Measurements from ENCODE around the gene GUCD1.

GUCD1 gene

DNA sequence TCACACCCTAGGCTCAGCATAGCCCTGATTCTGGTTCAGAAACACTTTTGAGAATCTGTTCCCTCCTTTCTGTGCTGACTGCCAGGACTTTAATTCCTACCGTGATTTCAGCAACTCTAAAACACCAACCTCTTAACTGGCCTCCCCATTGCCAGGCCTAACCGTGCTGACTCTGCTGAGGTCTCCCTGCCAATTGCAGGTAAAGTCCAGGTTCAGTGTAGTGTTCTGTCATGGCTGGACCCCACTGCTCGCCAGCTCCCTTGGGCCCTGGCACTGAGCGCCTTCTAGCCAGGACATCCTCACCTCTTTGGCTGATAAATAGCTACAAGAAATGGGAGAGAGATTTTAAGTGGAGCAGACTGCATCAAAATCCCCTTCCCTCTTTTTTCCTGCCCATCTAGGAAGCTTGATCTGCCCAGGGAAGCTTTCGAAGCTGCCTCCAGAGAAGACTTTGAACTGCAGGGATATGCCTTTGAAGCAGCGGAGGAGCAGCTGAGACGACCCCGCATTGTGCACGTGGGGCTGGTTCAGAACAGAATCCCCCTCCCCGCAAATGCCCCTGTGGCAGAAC is 55.1 kb downstream of the GUCD1 start:
- peaks cover 36% of the 10 kb centered on the region for H3K27me3 ChIP-seq (ENCODE audit: insufficient read depth, insufficient read length)
- no peaks in the 10 kb centered on the region for H3K9me3 ChIP-seq (ENCODE audit: insufficient read depth, low read length)
- H3K4me3 ChIP-seq (ENCODE audit: insufficient read length, low read depth), result no peak overlapping the region
- TF ChIP-seq SUZ12 (IDR thresholded peaks at IDR 0.05; ENCODE audit: extremely low read depth, insufficient read depth, insufficient read length) (no peak), ZNF274 (IDR thresholded peaks at IDR 0.05; ENCODE audit: low read depth, low read length) (no peak), YY1 (IDR thresholded peaks at IDR 0.05; ENCODE audit: insufficient read depth, insufficient read length) (no peak)
- DNase-seq (ENCODE audit: low read depth, low spot score), result no peak
- H3K4me1 ChIP-seq (ENCODE audit: insufficient read depth, insufficient read length), result peaks cover 3% of the 10 kb centered on the region
- H3K9ac ChIP-seq (ENCODE audit: insufficient read length, low read depth), result no peak overlapping the region
- H3K36me3 ChIP-seq (ENCODE audit: insufficient read depth, insufficient read length, low read length), result no peaks in the 10 kb centered on the region

DNA sequence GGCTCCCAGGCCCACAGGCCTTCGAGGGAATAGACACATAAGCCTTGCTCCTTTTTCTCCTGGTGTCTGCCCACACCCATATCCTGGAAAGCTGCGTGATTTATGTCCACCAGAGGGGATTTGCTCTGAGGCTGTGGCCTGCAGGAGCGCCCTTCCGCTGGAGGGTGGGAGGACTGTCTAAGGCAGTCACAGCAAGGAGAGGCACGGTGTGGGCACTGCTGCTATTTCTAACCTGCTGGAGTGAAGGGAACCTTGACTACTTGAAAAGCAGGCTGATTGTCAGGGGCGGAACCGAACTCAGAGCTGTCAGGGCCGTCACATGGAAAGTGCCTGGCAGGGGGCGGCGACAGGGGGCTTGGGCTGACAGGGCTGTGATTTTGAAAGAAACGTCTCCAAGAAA is 56.1 kb downstream of the GUCD1 start:
- no peak overlapping the region for H3K4me3 ChIP-seq (ENCODE audit: insufficient read length, low read depth)
- H3K9ac ChIP-seq (ENCODE audit: insufficient read length, low read depth), result no peak overlapping the region
- peaks cover 45% of the 10 kb centered on the region for H3K27me3 ChIP-seq (ENCODE audit: insufficient read depth, insufficient read length)
- H3K4me1 ChIP-seq (ENCODE audit: insufficient read depth, insufficient read length), result peaks cover 3% of the 10 kb centered on the region
- DNase-seq (ENCODE audit: low read depth, low spot score), result no peak
- no peaks in the 10 kb centered on the region for H3K9me3 ChIP-seq (ENCODE audit: insufficient read depth, low read length)
- TF ChIP-seq YY1 (IDR thresholded peaks at IDR 0.05; ENCODE audit: insufficient read depth, insufficient read length), result no peak
- TF ChIP-seq ZNF274 (IDR thresholded peaks at IDR 0.05; ENCODE audit: low read depth, low read length), result no peak
- no peak for TF ChIP-seq SUZ12 (IDR thresholded peaks at IDR 0.05; ENCODE audit: extremely low read depth, insufficient read depth, insufficient read length)
- no peaks in the 10 kb centered on the region for H3K36me3 ChIP-seq (ENCODE audit: insufficient read depth, insufficient read length, low read length)

- TF ChIP-seq ZNF274 (IDR thresholded peaks at IDR 0.05; ENCODE audit: low read depth, low read length), result no peak
- TF ChIP-seq SUZ12 (IDR thresholded peaks at IDR 0.05; ENCODE audit: extremely low read depth, insufficient read depth, insufficient read length), result no peak
- TF ChIP-seq YY1 (IDR thresholded peaks at IDR 0.05; ENCODE audit: insufficient read depth, insufficient read length), result no peak
- DNase-seq (ENCODE audit: low read depth, low spot score), result no peak
- Histone ChIP-seq H3K4me1 (ENCODE audit: insufficient read depth, insufficient read length) (peaks cover 3% of the 10 kb centered on the region), H3K36me3 (ENCODE audit: insufficient read depth, insufficient read length, low read length) (no peaks in the 10 kb centered on the region), H3K9me3 (ENCODE audit: insufficient read depth, low read length) (no peaks in the 10 kb centered on the region), H3K4me3 (ENCODE audit: insufficient read length, low read depth) (no peak overlapping the region), H3K9ac (ENCODE audit: insufficient read length, low read depth) (no peak overlapping the region), H3K27me3 (ENCODE audit: insufficient read depth, insufficient read length) (peaks cover 52% of the 10 kb centered on the region)
Measured at GRCh38 chr22:24497841-24498258, 57.1 kb downstream of the GUCD1 start.

DNA sequence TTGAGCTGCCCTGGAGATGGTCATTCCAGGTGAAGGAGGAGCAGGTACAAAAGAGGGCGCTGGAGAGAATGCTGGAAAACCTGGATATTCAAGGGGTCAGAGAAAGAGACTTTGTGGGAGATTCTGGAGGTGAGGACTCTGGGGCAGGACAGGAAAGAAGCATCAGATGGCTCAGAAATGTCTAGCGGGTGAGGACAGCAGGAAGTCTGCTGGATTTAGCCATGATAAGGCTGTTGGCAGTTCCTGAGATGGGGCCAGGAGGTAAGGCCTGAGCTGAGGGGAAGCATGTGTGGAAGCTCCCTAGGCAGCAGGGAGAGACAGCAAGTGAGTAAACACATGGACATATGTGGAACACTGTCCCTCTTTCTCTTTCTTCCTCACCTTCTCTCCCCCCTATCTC is 58.3 kb downstream of the GUCD1 start:
- H3K4me1 ChIP-seq (ENCODE audit: insufficient read depth, insufficient read length), result peaks cover 3% of the 10 kb centered on the region
- no peaks in the 10 kb centered on the region for H3K36me3 ChIP-seq (ENCODE audit: insufficient read depth, insufficient read length, low read length)
- DNase-seq (ENCODE audit: low read depth, low spot score), result no peak
- H3K4me3 ChIP-seq (ENCODE audit: insufficient read length, low read depth), result no peak overlapping the region
- TF ChIP-seq YY1 (IDR thresholded peaks at IDR 0.05; ENCODE audit: insufficient read depth, insufficient read length), result no peak
- no peak for TF ChIP-seq SUZ12 (IDR thresholded peaks at IDR 0.05; ENCODE audit: extremely low read depth, insufficient read depth, insufficient read length)
- no peak for TF ChIP-seq ZNF274 (IDR thresholded peaks at IDR 0.05; ENCODE audit: low read depth, low read length)
- no peaks in the 10 kb centered on the region for H3K9me3 ChIP-seq (ENCODE audit: insufficient read depth, low read length)
- no peak overlapping the region for H3K9ac ChIP-seq (ENCODE audit: insufficient read length, low read depth)
- H3K27me3 ChIP-seq (ENCODE audit: insufficient read depth, insufficient read length), result peaks cover 61% of the 10 kb centered on the region

DNA sequence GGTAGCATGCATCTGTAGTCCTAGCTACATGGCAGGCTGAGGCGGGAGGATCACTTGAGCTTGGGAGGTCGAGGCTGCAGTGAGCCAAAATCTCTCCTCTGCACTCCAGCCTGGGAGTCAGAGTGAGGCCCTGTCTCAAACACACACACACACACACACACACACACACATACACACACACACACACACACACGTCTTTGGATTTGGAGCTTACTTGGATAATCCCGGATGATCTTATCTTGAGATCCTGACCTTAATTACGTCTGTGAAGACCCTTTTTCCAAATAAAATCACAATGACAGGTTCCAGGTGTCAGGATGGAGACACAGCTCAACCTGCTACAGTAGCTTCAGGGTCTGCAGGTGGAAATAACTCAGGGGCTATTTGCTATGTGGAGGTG is 58.7 kb downstream of the GUCD1 start:
- Histone ChIP-seq H3K36me3 (ENCODE audit: insufficient read depth, insufficient read length, low read length) (no peaks in the 10 kb centered on the region), H3K4me1 (ENCODE audit: insufficient read depth, insufficient read length) (peaks cover 3% of the 10 kb centered on the region), H3K27me3 (ENCODE audit: insufficient read depth, insufficient read length) (peaks cover 62% of the 10 kb centered on the region), H3K9ac (ENCODE audit: insufficient read length, low read depth) (no peak overlapping the region), H3K9me3 (ENCODE audit: insufficient read depth, low read length) (no peaks in the 10 kb centered on the region), H3K4me3 (ENCODE audit: insufficient read length, low read depth) (no peak overlapping the region)
- DNase-seq (ENCODE audit: low read depth, low spot score), result no peak
- no peak for TF ChIP-seq ZNF274 (IDR thresholded peaks at IDR 0.05; ENCODE audit: low read depth, low read length)
- TF ChIP-seq YY1 (IDR thresholded peaks at IDR 0.05; ENCODE audit: insufficient read depth, insufficient read length), result no peak
- no peak for TF ChIP-seq SUZ12 (IDR thresholded peaks at IDR 0.05; ENCODE audit: extremely low read depth, insufficient read depth, insufficient read length)

DNA sequence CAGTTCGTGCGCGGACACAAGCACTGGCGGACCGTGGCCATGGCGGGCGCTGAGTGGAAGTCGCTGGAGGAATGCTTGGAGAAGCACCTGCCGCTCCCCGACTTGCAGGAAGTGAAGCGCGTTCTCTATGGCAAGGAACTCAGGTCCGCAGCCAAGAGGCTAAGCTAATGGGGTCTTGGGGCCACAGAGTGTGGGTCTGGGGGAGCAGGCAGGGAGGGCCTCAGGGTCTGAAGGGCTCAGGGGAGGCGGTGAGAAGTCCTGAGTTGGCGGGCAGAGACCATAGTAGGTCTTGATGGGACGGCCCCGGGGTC is 59.6 kb downstream of the GUCD1 start:
- Histone ChIP-seq H3K36me3 (ENCODE audit: insufficient read depth, insufficient read length, low read length) (no peaks in the 10 kb centered on the region), H3K9me3 (ENCODE audit: insufficient read depth, low read length) (no peaks in the 10 kb centered on the region), H3K9ac (ENCODE audit: insufficient read length, low read depth) (no peak overlapping the region), H3K4me3 (ENCODE audit: insufficient read length, low read depth) (no peak overlapping the region), H3K4me1 (ENCODE audit: insufficient read depth, insufficient read length) (peaks cover 3% of the 10 kb centered on the region), H3K27me3 (ENCODE audit: insufficient read depth, insufficient read length) (peaks cover 62% of the 10 kb centered on the region)
- no peak for DNase-seq (ENCODE audit: low read depth, low spot score)
- TF ChIP-seq YY1 (IDR thresholded peaks at IDR 0.05; ENCODE audit: insufficient read depth, insufficient read length), result no peak
- TF ChIP-seq SUZ12 (IDR thresholded peaks at IDR 0.05; ENCODE audit: extremely low read depth, insufficient read depth, insufficient read length), result no peak
- TF ChIP-seq ZNF274 (IDR thresholded peaks at IDR 0.05; ENCODE audit: low read depth, low read length), result no peak

GRCh38 chr22:24494528-24495364 is 60.2 kb downstream of the GUCD1 start, which contains the start of gene UPB1:
Gene UPB1 (plus strand): TSS chr22:24495332. CDS start chr22:24495404, 72 bp downstream.
- H3K4me1 ChIP-seq (ENCODE audit: insufficient read depth, insufficient read length), result peaks cover 3% of the 10 kb centered on the region
- no peak for TF ChIP-seq YY1 (IDR thresholded peaks at IDR 0.05; ENCODE audit: insufficient read depth, insufficient read length)
- peak; percentile 26 for TF ChIP-seq SUZ12 (IDR thresholded peaks at IDR 0.05; ENCODE audit: extremely low read depth, insufficient read depth, insufficient read length)
- TF ChIP-seq ZNF274 (IDR thresholded peaks at IDR 0.05; ENCODE audit: low read depth, low read length), result no peak
- H3K9ac ChIP-seq (ENCODE audit: insufficient read length, low read depth), result peak within 1 kb of the TSS; percentile 76
- H3K9me3 ChIP-seq (ENCODE audit: insufficient read depth, low read length), result no peaks in the 10 kb centered on the region
- H3K36me3 ChIP-seq (ENCODE audit: insufficient read depth, insufficient read length, low read length), result no peaks in the 10 kb centered on the region
- H3K4me3 ChIP-seq (ENCODE audit: insufficient read length, low read depth), result peak within 1 kb of the TSS; percentile 40
- DNase-seq (ENCODE audit: low read depth, low spot score), result no peak
- H3K27me3 ChIP-seq (ENCODE audit: insufficient read depth, insufficient read length), result peaks cover 62% of the 10 kb centered on the region
